C4-2B (cell line): ENCODE measurements around the gene CMIP.

ENCODE experiments used
- ZFX ChIP-seq: fragments of 450-650 bp; IDR thresholded peaks from 2 replicates; pipeline ENCODE4 v1.6.1; 2017
- TF ChIP-seq, protein P1 (sequence below): fragments of 450-650 bp; conservative IDR thresholded peaks from 2 replicates; pipeline ENCODE4 v1.5.1; 2017; ENCODE audit warnings: mild to moderate bottlenecking

DNA sequence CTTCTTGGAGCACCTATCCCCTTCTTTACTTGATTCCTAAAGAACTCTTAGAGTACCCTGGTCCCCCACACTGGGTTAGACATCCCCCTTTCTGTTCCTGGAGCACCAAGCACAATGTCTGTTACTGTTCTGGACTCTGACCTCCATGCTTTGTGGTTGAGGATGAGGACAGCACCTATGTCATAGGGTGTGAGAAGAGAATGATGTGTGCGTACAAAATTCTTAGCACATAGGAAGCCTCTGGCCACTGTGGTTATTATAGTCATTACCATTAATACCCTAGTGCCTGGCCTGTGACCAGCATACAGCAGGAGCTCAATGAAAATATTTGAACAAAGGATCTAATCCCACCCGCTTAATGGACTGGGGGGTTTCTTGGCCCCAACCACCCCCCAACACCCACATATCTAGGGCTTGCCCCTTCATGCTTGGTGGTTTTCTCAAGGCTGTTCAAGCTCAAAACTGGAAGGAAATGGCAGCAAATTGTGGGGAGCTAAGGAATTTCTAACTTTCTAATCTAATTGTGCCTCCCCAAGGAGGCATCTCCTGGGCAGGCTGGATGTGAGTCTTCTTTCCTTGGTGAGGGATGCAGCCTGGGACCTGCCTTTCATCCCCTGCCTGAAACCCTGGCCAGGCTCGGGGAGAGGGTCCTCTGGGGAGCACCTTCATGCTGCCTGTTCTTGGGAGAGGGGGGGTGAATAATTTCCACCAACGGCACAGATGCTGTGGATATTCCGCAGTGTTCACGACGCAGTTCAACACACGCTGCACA lies 1.5 kb upstream of the CMIP start:
- TF ChIP-seq, protein P1, sequence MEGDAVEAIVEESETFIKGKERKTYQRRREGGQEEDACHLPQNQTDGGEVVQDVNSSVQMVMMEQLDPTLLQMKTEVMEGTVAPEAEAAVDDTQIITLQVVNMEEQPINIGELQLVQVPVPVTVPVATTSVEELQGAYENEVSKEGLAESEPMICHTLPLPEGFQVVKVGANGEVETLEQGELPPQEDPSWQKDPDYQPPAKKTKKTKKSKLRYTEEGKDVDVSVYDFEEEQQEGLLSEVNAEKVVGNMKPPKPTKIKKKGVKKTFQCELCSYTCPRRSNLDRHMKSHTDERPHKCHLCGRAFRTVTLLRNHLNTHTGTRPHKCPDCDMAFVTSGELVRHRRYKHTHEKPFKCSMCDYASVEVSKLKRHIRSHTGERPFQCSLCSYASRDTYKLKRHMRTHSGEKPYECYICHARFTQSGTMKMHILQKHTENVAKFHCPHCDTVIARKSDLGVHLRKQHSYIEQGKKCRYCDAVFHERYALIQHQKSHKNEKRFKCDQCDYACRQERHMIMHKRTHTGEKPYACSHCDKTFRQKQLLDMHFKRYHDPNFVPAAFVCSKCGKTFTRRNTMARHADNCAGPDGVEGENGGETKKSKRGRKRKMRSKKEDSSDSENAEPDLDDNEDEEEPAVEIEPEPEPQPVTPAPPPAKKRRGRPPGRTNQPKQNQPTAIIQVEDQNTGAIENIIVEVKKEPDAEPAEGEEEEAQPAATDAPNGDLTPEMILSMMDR: no peak
- no peak for TF ChIP-seq ZFX
